ENCODE results near the gene LSS. TPM values are rescaled to one million over a fixed set of nuclear protein-coding genes. Genes with fewer than 3 reads are reported as not detected.
"Not testable (repeated sequence)": the region's sequence is repeated elsewhere in the genome, so short reads cannot be mapped to it uniquely, and the experiment has no call there.

Gene LSS
- total RNA-seq, 1 donor from 2014 or later: 92.0 TPM

DNA sequence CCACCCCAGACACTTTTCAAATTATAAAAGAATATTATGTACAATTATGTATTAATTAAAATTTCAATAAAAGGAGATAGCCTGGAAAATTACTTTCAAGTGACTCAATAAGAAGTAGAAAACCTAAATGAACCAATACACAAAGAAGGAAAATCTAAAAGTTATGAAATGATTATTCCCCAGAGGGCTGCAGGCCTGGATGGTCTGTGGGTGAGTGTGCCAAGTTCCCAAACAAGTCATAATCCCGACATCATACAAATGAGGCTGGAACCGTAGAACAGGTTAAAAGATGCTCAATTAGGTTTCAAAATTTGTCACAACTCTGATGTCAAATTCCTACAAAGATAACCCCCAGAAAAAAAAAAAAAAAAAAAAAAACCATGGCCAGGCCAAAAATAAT lies 57.0 kb downstream of the LSS start:
- no peak overlapping the region for H3K27ac Mint-ChIP-seq (ENCODE audit: unreplicated experiment)
- peaks cover 2% of the 10 kb centered on the region for H3K27me3 Mint-ChIP-seq (ENCODE audit: unreplicated experiment)
- no peak overlapping the region for H3K4me3 Mint-ChIP-seq (ENCODE audit: unreplicated experiment)
- TF ChIP-seq, protein P1, sequence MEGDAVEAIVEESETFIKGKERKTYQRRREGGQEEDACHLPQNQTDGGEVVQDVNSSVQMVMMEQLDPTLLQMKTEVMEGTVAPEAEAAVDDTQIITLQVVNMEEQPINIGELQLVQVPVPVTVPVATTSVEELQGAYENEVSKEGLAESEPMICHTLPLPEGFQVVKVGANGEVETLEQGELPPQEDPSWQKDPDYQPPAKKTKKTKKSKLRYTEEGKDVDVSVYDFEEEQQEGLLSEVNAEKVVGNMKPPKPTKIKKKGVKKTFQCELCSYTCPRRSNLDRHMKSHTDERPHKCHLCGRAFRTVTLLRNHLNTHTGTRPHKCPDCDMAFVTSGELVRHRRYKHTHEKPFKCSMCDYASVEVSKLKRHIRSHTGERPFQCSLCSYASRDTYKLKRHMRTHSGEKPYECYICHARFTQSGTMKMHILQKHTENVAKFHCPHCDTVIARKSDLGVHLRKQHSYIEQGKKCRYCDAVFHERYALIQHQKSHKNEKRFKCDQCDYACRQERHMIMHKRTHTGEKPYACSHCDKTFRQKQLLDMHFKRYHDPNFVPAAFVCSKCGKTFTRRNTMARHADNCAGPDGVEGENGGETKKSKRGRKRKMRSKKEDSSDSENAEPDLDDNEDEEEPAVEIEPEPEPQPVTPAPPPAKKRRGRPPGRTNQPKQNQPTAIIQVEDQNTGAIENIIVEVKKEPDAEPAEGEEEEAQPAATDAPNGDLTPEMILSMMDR (IDR thresholded peaks at IDR 0.05): no peak
- peak; percentile 8 for DNase-seq (ENCODE audit: extremely low spot score, unreplicated experiment)
- peaks cover 16% of the 10 kb centered on the region for H3K36me3 Mint-ChIP-seq (ENCODE audit: unreplicated experiment)
- H3K4me1 Mint-ChIP-seq (ENCODE audit: unreplicated experiment): no peaks in the 10 kb centered on the region
- peaks cover 17% of the 10 kb centered on the region for H3K9me3 Mint-ChIP-seq (ENCODE audit: unreplicated experiment)

DNA sequence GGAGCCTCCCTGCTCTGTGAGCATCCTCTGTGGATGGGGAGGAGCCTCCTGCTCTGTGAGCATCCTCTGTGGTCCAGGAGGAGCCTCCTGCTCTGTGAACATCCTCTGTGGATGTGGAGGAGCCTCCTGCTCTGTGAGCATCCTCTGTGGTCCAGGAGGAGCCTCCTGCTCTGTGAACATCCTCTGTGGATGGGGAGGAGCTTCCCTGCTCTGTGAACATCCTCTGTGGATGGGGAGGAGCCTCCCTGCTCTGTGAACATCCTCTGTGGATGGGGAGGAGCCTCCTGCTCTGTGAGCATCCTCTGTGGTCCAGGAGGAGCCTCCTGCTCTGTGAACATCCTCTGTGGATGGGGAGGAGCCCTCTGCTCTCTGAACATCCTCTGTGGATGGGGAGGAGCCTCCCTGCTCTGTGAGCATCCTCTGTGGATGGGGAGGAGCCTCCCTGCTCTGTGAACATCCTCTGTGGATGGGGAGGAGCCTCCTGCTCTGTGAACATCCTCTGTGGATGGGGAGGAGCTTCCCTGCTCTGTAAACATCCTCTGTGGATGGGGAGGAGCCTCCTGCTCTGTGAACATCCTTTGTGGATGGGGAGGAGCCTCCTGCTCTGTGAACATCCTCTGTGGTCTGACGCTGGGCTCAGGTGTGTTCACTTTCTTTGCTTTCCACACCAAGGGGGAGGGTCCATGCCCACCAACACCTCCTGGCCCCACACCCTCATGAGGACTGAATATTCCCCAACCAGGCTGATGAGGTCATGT lies 58.0 kb downstream of the LSS start:
- peak; percentile 63 for DNase-seq (ENCODE audit: extremely low spot score, unreplicated experiment)
- peaks cover 11% of the 10 kb centered on the region for H3K9me3 Mint-ChIP-seq (ENCODE audit: unreplicated experiment)
- peaks cover 18% of the 10 kb centered on the region for H3K36me3 Mint-ChIP-seq (ENCODE audit: unreplicated experiment)
- H3K4me3 Mint-ChIP-seq (ENCODE audit: unreplicated experiment); H3K27me3 Mint-ChIP-seq (ENCODE audit: unreplicated experiment); H3K27ac Mint-ChIP-seq (ENCODE audit: unreplicated experiment); H3K4me1 Mint-ChIP-seq (ENCODE audit: unreplicated experiment): not testable (repeated sequence)

DNA sequence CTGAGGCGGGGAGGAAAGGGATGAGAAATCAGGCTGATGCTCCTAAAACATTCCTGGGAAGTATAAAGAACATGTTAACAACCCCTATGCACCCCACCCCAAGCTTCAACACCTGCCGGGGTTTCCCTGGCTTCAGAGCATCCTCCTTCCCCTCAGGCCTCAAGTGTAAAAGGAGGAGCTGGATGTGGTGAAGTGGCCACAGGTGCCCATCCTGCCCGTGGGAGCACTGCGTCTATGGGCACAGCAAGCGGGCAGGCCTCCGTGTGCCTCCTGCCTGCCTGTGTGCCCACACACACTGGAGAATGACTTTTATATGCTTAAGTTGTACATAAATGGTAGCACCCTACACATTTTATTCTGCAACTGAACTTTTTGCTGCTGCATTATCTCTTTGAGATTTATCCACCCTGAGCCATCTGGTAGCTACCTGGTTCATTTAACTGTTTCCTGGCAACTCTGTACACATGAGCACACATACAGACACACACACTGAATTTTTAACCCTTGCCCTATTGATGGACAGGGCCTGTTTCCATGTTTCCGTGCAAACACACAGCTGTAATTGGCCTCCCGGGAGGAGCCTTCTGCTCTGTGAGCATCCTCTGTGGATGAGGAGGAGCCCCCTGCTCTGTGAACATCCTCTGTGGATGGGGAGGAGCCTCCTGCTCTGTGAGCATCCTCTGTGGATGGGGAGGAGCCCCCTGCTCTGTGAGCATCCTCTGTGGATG lies 59.8 kb downstream of the LSS start:
- Mint-ChIP-seq H3K4me3 (ENCODE audit: unreplicated experiment) (no peak overlapping the region), H3K27me3 (ENCODE audit: unreplicated experiment) (no peaks in the 10 kb centered on the region), H3K36me3 (ENCODE audit: unreplicated experiment) (peaks cover 14% of the 10 kb centered on the region), H3K27ac (ENCODE audit: unreplicated experiment) (no peak overlapping the region), H3K9me3 (ENCODE audit: unreplicated experiment) (no peaks in the 10 kb centered on the region), H3K4me1 (ENCODE audit: unreplicated experiment) (no peaks in the 10 kb centered on the region)
- TF ChIP-seq, protein P1 (IDR thresholded peaks at IDR 0.05): no peak
- peak; percentile 34 for DNase-seq (ENCODE audit: extremely low spot score, unreplicated experiment)

DNA sequence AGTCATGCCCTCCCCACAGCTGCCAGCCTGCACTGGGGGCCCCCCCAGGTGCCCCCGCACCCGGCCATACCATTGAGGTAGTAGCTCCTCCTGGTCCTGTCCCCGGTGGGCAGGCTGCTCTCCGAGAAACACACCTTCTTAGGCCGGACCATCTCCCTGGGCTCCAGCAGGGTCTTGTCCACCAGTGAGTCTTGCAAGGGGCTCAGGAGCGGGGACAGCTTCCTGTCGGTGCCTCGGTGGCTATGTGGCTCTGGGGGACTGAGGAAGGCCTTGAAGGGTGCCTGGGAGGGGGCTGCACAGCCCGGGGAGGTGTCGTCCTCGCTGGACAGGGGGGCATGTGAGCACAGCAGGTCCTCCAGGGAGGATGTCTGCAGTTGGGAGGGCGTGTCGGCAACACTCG lies 60.3 kb downstream of the LSS start:
- H3K4me3 Mint-ChIP-seq (ENCODE audit: unreplicated experiment): no peak overlapping the region
- TF ChIP-seq, protein P1 (IDR thresholded peaks at IDR 0.05): no peak
- no peaks in the 10 kb centered on the region for H3K9me3 Mint-ChIP-seq (ENCODE audit: unreplicated experiment)
- H3K27me3 Mint-ChIP-seq (ENCODE audit: unreplicated experiment): no peaks in the 10 kb centered on the region
- no peaks in the 10 kb centered on the region for H3K4me1 Mint-ChIP-seq (ENCODE audit: unreplicated experiment)
- H3K36me3 Mint-ChIP-seq (ENCODE audit: unreplicated experiment): peaks cover 14% of the 10 kb centered on the region
- H3K27ac Mint-ChIP-seq (ENCODE audit: unreplicated experiment): no peak overlapping the region
- peak; percentile 84 for DNase-seq (ENCODE audit: extremely low spot score, unreplicated experiment)

DNA sequence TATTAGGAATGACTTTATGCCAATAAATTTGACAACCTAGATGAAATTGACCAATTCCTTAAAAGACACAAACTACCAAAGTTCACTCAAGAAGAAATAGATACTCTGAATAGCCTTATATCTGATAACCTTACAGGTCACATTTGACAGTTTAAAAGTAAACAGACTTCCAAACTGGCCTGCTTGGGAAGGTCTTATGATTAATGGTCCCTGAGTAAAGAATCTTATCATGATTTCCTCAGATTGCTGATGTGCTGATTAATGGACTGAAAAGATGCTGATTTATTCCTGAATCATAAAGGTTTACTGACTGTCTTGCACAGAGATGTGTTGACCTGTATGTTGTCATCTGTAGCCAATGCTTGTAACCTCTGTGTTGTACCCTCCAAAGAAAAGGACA lies 63.5 kb downstream of the LSS start:
- H3K4me1 Mint-ChIP-seq (ENCODE audit: unreplicated experiment): no peaks in the 10 kb centered on the region
- no peak overlapping the region for H3K4me3 Mint-ChIP-seq (ENCODE audit: unreplicated experiment)
- no peaks in the 10 kb centered on the region for H3K27me3 Mint-ChIP-seq (ENCODE audit: unreplicated experiment)
- no peak overlapping the region for H3K27ac Mint-ChIP-seq (ENCODE audit: unreplicated experiment)
- H3K36me3 Mint-ChIP-seq (ENCODE audit: unreplicated experiment): peaks cover 11% of the 10 kb centered on the region
- TF ChIP-seq, protein P1 (IDR thresholded peaks at IDR 0.05): no peak
- DNase-seq (ENCODE audit: extremely low spot score, unreplicated experiment): no peak
- no peaks in the 10 kb centered on the region for H3K9me3 Mint-ChIP-seq (ENCODE audit: unreplicated experiment)
